SJCRH30 (cell line): ENCODE data around the gene LDHD. TPM values are rescaled to one million over a fixed set of nuclear protein-coding genes. Genes with fewer than 3 reads are reported as not detected.
A peak's percentile ranks its signal among the peaks of the same experiment; 100 is the strongest.

ENCODE experiments used
- DNase-seq, 2 experiments: peaks; one replicate each; pipeline ENCODE4 v3.0.0-alpha.2; 2015 to 2020
- H3K27ac ChIP-seq: fragments of 250-450 bp; sonication (Bioruptor Pico); 2 replicates; pipeline ENCODE4 v1.5.1; 2020; ENCODE audit warnings: mild to moderate bottlenecking, moderate library complexity
- H3K27me3 ChIP-seq: fragments of 250-450 bp; sonication (Bioruptor Pico); 2 replicates; pipeline ENCODE4 v1.5.1; 2020; ENCODE audit warnings: mild to moderate bottlenecking, moderate library complexity
- H3K36me3 ChIP-seq: fragments of 250-450 bp; sonication (Bioruptor Pico); 2 replicates; pipeline ENCODE4 v1.5.1; 2020; ENCODE audit warnings: mild to moderate bottlenecking, moderate library complexity
- H3K4me1 ChIP-seq: fragments of 250-450 bp; sonication (Bioruptor Pico); 2 replicates; pipeline ENCODE4 v1.5.1; 2020; ENCODE audit warnings: mild to moderate bottlenecking, moderate library complexity
- H3K4me3 ChIP-seq: fragments of 250-450 bp; sonication (Bioruptor Pico); 2 replicates; pipeline ENCODE4 v1.5.1; 2020; ENCODE audit warnings: mild to moderate bottlenecking, moderate library complexity
- H3K9me3 ChIP-seq: fragments of 250-450 bp; sonication (Bioruptor Pico); replicated peaks from 2 replicates; pipeline ENCODE4 v1.5.1; 2020; ENCODE audit warnings: mild to moderate bottlenecking, moderate library complexity
- total RNA-seq: library from RNA; depleted of rRNA; stranded (reverse); fragments of >200 nt; shearing (Covaris generic); gene quantifications from 2 replicates; pipeline ENCODE4 v1.2.3, GENCODE V29; 2014

The LDHD gene
- total RNA-seq, 1 experiment from 2014 or later, result 0.08 TPM

- H3K27me3 ChIP-seq, result no peaks in the 10 kb centered on the region
- no peaks in the 10 kb centered on the region for H3K36me3 ChIP-seq
- no peak for DNase-seq
- H3K27ac ChIP-seq, result no peak overlapping the region
- no peak overlapping the region for H3K4me3 ChIP-seq
- no peaks in the 10 kb centered on the region for H3K9me3 ChIP-seq
- H3K4me1 ChIP-seq, result peaks cover 8% of the 10 kb centered on the region
Measured at GRCh38 chr16:75109732-75110243, 6.8 kb downstream of the LDHD start.

GRCh38 chr16:75108792-75109731, 7.5 kb downstream of the LDHD start:
- Histone ChIP-seq H3K27ac (no peak overlapping the region), H3K4me1 (peaks cover 8% of the 10 kb centered on the region), H3K4me3 (no peak overlapping the region), H3K27me3 (no peaks in the 10 kb centered on the region), H3K9me3 (no peaks in the 10 kb centered on the region), H3K36me3 (no peaks in the 10 kb centered on the region)
- DNase-seq, result peak; percentile 24 to 30

GRCh38 chr16:75107505-75107904, 9.1 kb downstream of the LDHD start:
- peaks cover 8% of the 10 kb centered on the region for H3K4me1 ChIP-seq
- H3K27ac ChIP-seq, result no peak overlapping the region
- no peaks in the 10 kb centered on the region for H3K9me3 ChIP-seq
- no peaks in the 10 kb centered on the region for H3K36me3 ChIP-seq
- H3K27me3 ChIP-seq, result no peaks in the 10 kb centered on the region
- H3K4me3 ChIP-seq, result no peak overlapping the region
- DNase-seq, result no peak

GRCh38 chr16:75106351-75107274, 10.0 kb downstream of the LDHD start:
- Histone ChIP-seq H3K9me3 (no peaks in the 10 kb centered on the region), H3K27ac (no peak overlapping the region), H3K4me1 (peaks cover 8% of the 10 kb centered on the region), H3K4me3 (no peak overlapping the region), H3K27me3 (no peaks in the 10 kb centered on the region), H3K36me3 (no peaks in the 10 kb centered on the region)
- DNase-seq, result no peak

GRCh38 chr16:75105306-75106061, 11.1 kb downstream of the LDHD start:
- Histone ChIP-seq H3K4me3 (no peak overlapping the region), H3K27me3 (no peaks in the 10 kb centered on the region), H3K27ac (no peak overlapping the region), H3K9me3 (no peaks in the 10 kb centered on the region), H3K36me3 (no peaks in the 10 kb centered on the region), H3K4me1 (peaks cover 8% of the 10 kb centered on the region)
- peak; percentile 17 to 22 for DNase-seq

- Histone ChIP-seq H3K4me3 (no peak overlapping the region), H3K9me3 (no peaks in the 10 kb centered on the region), H3K36me3 (no peaks in the 10 kb centered on the region), H3K27me3 (no peaks in the 10 kb centered on the region), H3K4me1 (peaks cover 1% of the 10 kb centered on the region), H3K27ac (no peak overlapping the region)
- DNase-seq, result no peak
Measured at GRCh38 chr16:75104836-75105235, 11.7 kb downstream of the LDHD start.

- no peak overlapping the region for H3K4me3 ChIP-seq
- H3K9me3 ChIP-seq, result no peaks in the 10 kb centered on the region
- no peaks in the 10 kb centered on the region for H3K36me3 ChIP-seq
- no peaks in the 10 kb centered on the region for H3K4me1 ChIP-seq
- no peaks in the 10 kb centered on the region for H3K27me3 ChIP-seq
- H3K27ac ChIP-seq, result no peak overlapping the region
- DNase-seq, result no peak
Measured at GRCh38 chr16:75103994-75104393, 12.6 kb downstream of the LDHD start.

GRCh38 chr16:75102595-75102994, 14.0 kb downstream of the LDHD start:
- no peak overlapping the region for H3K27ac ChIP-seq
- H3K9me3 ChIP-seq, result no peaks in the 10 kb centered on the region
- H3K4me3 ChIP-seq, result no peak overlapping the region
- peaks cover 7% of the 10 kb centered on the region; the same call in 1 of the 2 replicates for H3K4me1 ChIP-seq
- DNase-seq, result no peak
- H3K27me3 ChIP-seq, result no peaks in the 10 kb centered on the region
- H3K36me3 ChIP-seq, result no peaks in the 10 kb centered on the region

- no peak for DNase-seq
- Histone ChIP-seq H3K27ac (no peak overlapping the region), H3K27me3 (no peaks in the 10 kb centered on the region), H3K4me3 (no peak overlapping the region), H3K9me3 (no peaks in the 10 kb centered on the region), H3K4me1 (peaks cover 7% of the 10 kb centered on the region; the same call in 1 of the 2 replicates), H3K36me3 (no peaks in the 10 kb centered on the region)
Measured at GRCh38 chr16:75101635-75102034, 14.9 kb downstream of the LDHD start.

GRCh38 chr16:75100603-75100990, 16.0 kb downstream of the LDHD start:
- DNase-seq, result no peak
- Histone ChIP-seq H3K36me3 (no peaks in the 10 kb centered on the region), H3K4me3 (no peak overlapping the region), H3K27me3 (no peaks in the 10 kb centered on the region), H3K4me1 (peaks cover 7% of the 10 kb centered on the region; the same call in 1 of the 2 replicates), H3K27ac (no peak overlapping the region), H3K9me3 (no peaks in the 10 kb centered on the region)

GRCh38 chr16:75099738-75100602, 16.6 kb downstream of the LDHD start:
- Histone ChIP-seq H3K27ac (no peak overlapping the region), H3K4me1 (peaks cover 7% of the 10 kb centered on the region; the same call in 1 of the 2 replicates), H3K27me3 (no peaks in the 10 kb centered on the region), H3K9me3 (no peaks in the 10 kb centered on the region), H3K36me3 (no peaks in the 10 kb centered on the region), H3K4me3 (no peak overlapping the region)
- DNase-seq, result no peak

- no peak for DNase-seq
- H3K27me3 ChIP-seq, result no peaks in the 10 kb centered on the region
- H3K9me3 ChIP-seq, result no peaks in the 10 kb centered on the region
- H3K27ac ChIP-seq, result no peak overlapping the region
- H3K36me3 ChIP-seq, result no peaks in the 10 kb centered on the region
- no peak overlapping the region for H3K4me3 ChIP-seq
- peaks cover 7% of the 10 kb centered on the region; the same call in 1 of the 2 replicates for H3K4me1 ChIP-seq
Measured at GRCh38 chr16:75099075-75099667, 17.4 kb downstream of the LDHD start.
